Ascending aorta (tissue), 2 donors: ENCODE results near the gene OR2C1. TPM values are rescaled to one million over a fixed set of nuclear protein-coding genes. Genes with fewer than 3 reads are reported as not detected.

Experiments
- DNase-seq, 2 donors: peaks; one replicate each; pipeline ENCODE4 v3.0.0-alpha.2; 2019; ENCODE audit warnings: low spot score in 2 of 2
- H3K27ac ChIP-seq, 2 donors: fragments of 200-600 bp; sonication (generic); one replicate each; pipeline ENCODE4 v1.5.1; 2016 to 2017; ENCODE audit warnings: mild to moderate bottlenecking in 1 of 2
- H3K27me3 ChIP-seq: fragments of 200-600 bp; sonication (generic); one replicate; pipeline ENCODE4 v1.5.1; 2017
- H3K36me3 ChIP-seq, 2 donors: fragments of 200-600 bp; sonication (generic); one replicate each; pipeline ENCODE4 v1.5.1; 2016
- H3K4me1 ChIP-seq, 2 donors: fragments of 200-600 bp; sonication (generic); one replicate each; pipeline ENCODE4 v1.5.1; 2016 to 2017; ENCODE audit warnings: mild to moderate bottlenecking in 1 of 2
- H3K4me3 ChIP-seq, 2 donors: fragments of 200-600 bp; sonication (generic); one replicate each; pipeline ENCODE4 v1.5.1; 2016 to 2017; ENCODE audit warnings: mild to moderate bottlenecking in 1 of 2
- H3K9me3 ChIP-seq, 2 donors: fragments of 200-600 bp; sonication (generic); one replicate each; pipeline ENCODE4 v1.5.1; 2016
- CTCF ChIP-seq, 3 experiments: fragments of 200-600 bp in 2 of 3; fragments of 450-650 bp in 1 of 3; sonication (generic) in 2 of 3; IDR thresholded peaks; one replicate each; pipeline ENCODE4 v1.5.1; 2016 to 2019; ENCODE audit warnings: antibody characterized with exemption in 3 of 3, mild to moderate bottlenecking in 1 of 3, moderate library complexity in 1 of 3
- intact Hi-C: fragments of 100-400 bp; cut with DNase I; formaldehyde crosslinking; loops from one replicate; pipeline ENCODE4 v1.15.1; 2023
- total RNA-seq: library from RNA; depleted of rRNA; stranded (reverse); fragments of >200 nt; gene quantifications from one replicate; pipeline ENCODE4 v1.1.0, GENCODE V29; 2016

The OR2C1 gene
- total RNA-seq, 1 donor from 2014 or later: not detected

GRCh38 chr16:3388325-3388724, 32.6 kb downstream of the OR2C1 start:
- intact Hi-C loops: no loop called here
- no peak for DNase-seq
- H3K9me3 ChIP-seq: peaks cover 62 to 87% of the 10 kb centered on the region in 2 donors
- H3K36me3 ChIP-seq: peaks cover 72 to 87% of the 10 kb centered on the region in 2 donors
- no peaks in the 10 kb centered on the region for H3K27me3 ChIP-seq
- H3K4me1 ChIP-seq: no peaks in the 10 kb centered on the region
- no peak overlapping the region for H3K4me3 ChIP-seq
- H3K27ac ChIP-seq: no peak overlapping the region
- no peak for TF ChIP-seq CTCF (IDR thresholded peaks at IDR 0.05)

GRCh38 chr16:3389663-3390338, 34.1 kb downstream of the OR2C1 start:
- H3K4me3 ChIP-seq: no peak overlapping the region
- TF ChIP-seq CTCF (IDR thresholded peaks at IDR 0.05): no peak
- H3K36me3 ChIP-seq: peaks cover 70 to 87% of the 10 kb centered on the region in 2 donors
- intact Hi-C loops: no loop called here
- no peaks in the 10 kb centered on the region for H3K27me3 ChIP-seq
- H3K4me1 ChIP-seq: no peaks in the 10 kb centered on the region
- H3K9me3 ChIP-seq: peaks cover 56 to 86% of the 10 kb centered on the region in 2 donors
- no peak for DNase-seq
- H3K27ac ChIP-seq: no peak overlapping the region

GRCh38 chr16:3400446-3400778, 44.7 kb downstream of the OR2C1 start:
- Histone ChIP-seq H3K4me1 (peaks cover 3 to 18% of the 10 kb centered on the region in 2 donors), H3K4me3 (peak overlapping the region; percentile 74 to 95), H3K27me3 (no peaks in the 10 kb centered on the region), H3K36me3 (peaks cover 30 to 51% of the 10 kb centered on the region in 2 donors), H3K27ac (peak overlapping the region; percentile 79 to 91), H3K9me3 (peaks cover 13 to 50% of the 10 kb centered on the region in 2 donors)
- intact Hi-C loops: loop anchor here (2.0 kb wide), 2 partner anchors 58 to 96 kb away; partner anchors contain the start of genes TIGD7 and ZNF75A
- TF ChIP-seq CTCF (IDR thresholded peaks at IDR 0.05): no peak
- no peak for DNase-seq

GRCh38 chr16:3400779-3401688, 45.3 kb downstream of the OR2C1 start, which contains the start of the genes ZNF174 and ZSCAN32:
TSS of gene ZNF174 (plus strand) at chr16:3401215. CDS start at chr16:3402005, 790 bp downstream.
TSS of gene ZSCAN32 (minus strand) at chr16:3401004. CDS start at chr16:3397557, 3,447 bp downstream.
- Histone ChIP-seq H3K36me3 (peaks cover 32 to 51% of the 10 kb centered on the region in 2 donors), H3K27ac (peak within 1 kb of the TSS; percentile 79 to 91), H3K4me3 (peak within 1 kb of the TSS; percentile 74 to 95), H3K9me3 (peaks cover 19 to 50% of the 10 kb centered on the region in 2 donors), H3K4me1 (peaks cover 3 to 18% of the 10 kb centered on the region in 2 donors), H3K27me3 (no peaks in the 10 kb centered on the region)
- TF ChIP-seq CTCF (IDR thresholded peaks at IDR 0.05): no peak
- intact Hi-C loops: loop anchor here (1.0 to 2.0 kb wide), 7 partner anchors 42 to 166 kb away; partner anchors contain the start of genes NAA60, TIGD7, ZNF200 and ZNF263
- peak; percentile 96 to 99 for DNase-seq

- intact Hi-C loops: loop anchor here (1.0 to 2.0 kb wide), 7 partner anchors 41 to 167 kb away; partner anchors contain the start of genes NAA60, TIGD7, ZNF200 and ZNF263
- Histone ChIP-seq H3K4me1 (peaks cover 3 to 18% of the 10 kb centered on the region in 2 donors), H3K27me3 (no peaks in the 10 kb centered on the region), H3K4me3 (peak overlapping the region; percentile 74 to 95), H3K36me3 (peaks cover 33 to 51% of the 10 kb centered on the region in 2 donors), H3K27ac (peak overlapping the region; percentile 79 to 91), H3K9me3 (peaks cover 26 to 52% of the 10 kb centered on the region in 2 donors)
- TF ChIP-seq CTCF (IDR thresholded peaks at IDR 0.05): no peak
- no peak for DNase-seq
These were observed 46.2 kb downstream of the OR2C1 start for GRCh38 chr16:3401719-3402397.
